Measurements from ENCODE around the gene PCDHA9.

- no peak for TF ChIP-seq CTCF (IDR thresholded peaks at IDR 0.05; ENCODE audit: borderline replicate concordance, extremely low read depth, low read length, poor library complexity, severe bottlenecking)
- TF ChIP-seq EZH2 (IDR thresholded peaks at IDR 0.05; ENCODE audit: borderline replicate concordance, low read depth, low read length, severe bottlenecking), result no peak
Observed at GRCh38 chr5:140877262-140877581, 29.0 kb downstream of the PCDHA9 start.
